Spleen (tissue), 11 donors: ENCODE data around the gene ZCCHC7. TPM values are rescaled to one million over a fixed set of nuclear protein-coding genes. Genes with fewer than 3 reads are reported as not detected.

Experiments
- DNase-seq: peaks from one replicate; pipeline ENCODE4 v3.0.0-alpha.2; 2020
- H3K27ac ChIP-seq, 8 donors: fragments of 200-600 bp; sonication (generic) in 7 of 8; 1 replicate in 4 of 8; 2 replicates in 4 of 8; pipeline versions ENCODE4 v1.5.0 to v1.8.0; 2016 to 2021; ENCODE audit warnings: inconsistent platforms in 4 of 8, mild to moderate bottlenecking in 4 of 8, moderate library complexity in 1 of 8
- H3K27me3 ChIP-seq, 7 donors: fragments of 200-600 bp; sonication (generic) in 6 of 7; replicated peaks in 1 of 7; 1 replicate in 4 of 7; 2 replicates in 3 of 7; pipeline versions ENCODE4 v1.5.0 to v1.8.0; 2016 to 2021; ENCODE audit warnings: inconsistent platforms in 3 of 7, mild to moderate bottlenecking in 1 of 7
- H3K36me3 ChIP-seq, 6 donors: fragments of 200-600 bp; sonication (generic) in 5 of 6; 1 replicate in 4 of 6; 2 replicates in 2 of 6; pipeline versions ENCODE4 v1.5.0 to v1.8.0; 2016 to 2021; ENCODE audit warnings: inconsistent platforms in 2 of 6
- H3K4me1 ChIP-seq, 6 donors: fragments of 200-600 bp; sonication (generic) in 5 of 6; 1 replicate in 3 of 6; 2 replicates in 3 of 6; pipeline versions ENCODE4 v1.5.0 to v1.8.0; 2016 to 2021; ENCODE audit warnings: inconsistent platforms in 3 of 6
- H3K4me3 ChIP-seq, 8 donors: fragments of 200-600 bp; sonication (generic) in 7 of 8; 1 replicate in 4 of 8; 2 replicates in 4 of 8; pipeline versions ENCODE4 v1.5.0 to v1.8.0; 2016 to 2021; ENCODE audit warnings: inconsistent platforms in 4 of 8, mild to moderate bottlenecking in 4 of 8, moderate library complexity in 2 of 8
- H3K9me3 ChIP-seq, 8 donors: fragments of 200-600 bp; sonication (generic) in 7 of 8; 1 replicate in 4 of 8; 2 replicates in 4 of 8; pipeline versions ENCODE4 v1.5.0 to v1.8.0; 2016 to 2021; ENCODE audit warnings: inconsistent platforms in 4 of 8
- POLR2A ChIP-seq, 3 donors: fragments of 450-650 bp; IDR thresholded peaks; one replicate each; pipeline ENCODE4 v1.5.1; 2017; ENCODE audit warnings: antibody characterized with exemption in 3 of 3, mild to moderate bottlenecking in 1 of 3
- POLR2AphosphoS5 ChIP-seq, 3 donors: sonication (generic); formaldehyde crosslinking; IDR thresholded peaks; one replicate each; pipeline ENCODE4 v1.5.1; 2017; ENCODE audit warnings: antibody characterized with exemption in 3 of 3
- WGBS, 5 donors: extraction: QIAGEN DNeasy Blood & Tissue Kit in 3 of 5; methylation state at CpG; one replicate each; pipeline versions ENCODE4 v1.1.5 to v1.1.7; 2013 to 2018; 5-methylcytosine and 5-hydroxymethylcytosine counted together
- intact Hi-C: fragments of 100-400 bp; cut with DNase I; formaldehyde crosslinking; loops from one replicate; pipeline ENCODE4 v1.15.0; 2023; ENCODE audit warnings: low total_unique reads
- polyA plus RNA-seq, 3 donors: library from polyadenylated mRNA; stranded (reverse); fragments of 200-250 nt; gene quantifications; one replicate each; pipeline ENCODE4 v1.2.1, GENCODE V29; 2013
- total RNA-seq, 7 donors: library from RNA; depleted of rRNA in 3 of 7; stranded (reverse); fragments of >200 nt in 3 of 7; fragmentation: NEBNext Ultra II Directional in 4 of 7; extraction: Animal tissue kit (Norgen Biotek cat#: 25700) in 4 of 7; gene quantifications; one replicate each; pipeline versions ENCODE4 v1.1.0 to v1.2.1, GENCODE V29; 2016 to 2021
- TF ChIP-seq, protein P1 (sequence below), 11 experiments: fragments of 200-600 bp in 7 of 11; fragments of 450-650 bp in 4 of 11; sonication (generic) in 4 of 11; IDR thresholded peaks in 8 of 11; conservative IDR thresholded peaks in 3 of 11; 1 replicate in 7 of 11; 2 replicates in 4 of 11; pipeline versions ENCODE4 v1.4.0 to v1.8.0; 2016 to 2021; ENCODE audit warnings: antibody characterized with exemption in 11 of 11, inconsistent platforms in 4 of 11, mild to moderate bottlenecking in 1 of 11
- donor health status: healthy with polysubstance abuse.
- donor health status: DM: no; HTN: no; CAD: no; lungs with moderate emphysema.
- donor health status: DM: no; HTN: no; CAD: no.
- donor health status: Bipolar disorder and iron deficiency.
- donor health status: healthy.
- donor health status: DM: no; HTN: no; CAD: no.
- donor health status: DM: yes; HTN: yes; CAD: no.

The ZCCHC7 gene
- total and polyA plus RNA-seq, 10 donors: 17.0 to 50.6 (median 38.1) TPM

DNA sequence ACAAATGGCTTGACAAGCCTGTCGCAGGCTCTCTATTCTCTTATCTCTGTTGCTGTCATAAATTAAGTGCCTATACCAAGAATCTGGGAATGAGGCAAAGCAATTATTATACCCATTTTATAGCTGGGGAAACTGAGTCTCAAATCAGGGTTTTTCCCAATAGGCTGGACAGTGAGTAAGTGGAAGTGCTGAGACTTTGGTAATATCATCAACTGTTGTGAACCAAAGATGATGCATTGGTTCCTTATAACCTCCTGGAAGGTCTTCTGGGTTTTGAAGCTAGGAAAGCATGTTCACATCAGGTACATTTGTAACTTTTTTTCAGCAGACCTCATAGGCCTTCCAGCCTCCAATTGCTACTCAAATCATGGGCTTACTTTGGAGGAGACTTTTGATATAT, 25.6 kb upstream of the ZCCHC7 start:
- Histone ChIP-seq H3K9me3 (no peaks in the 10 kb centered on the region), H3K4me3 (no peak overlapping the region), H3K4me1 (no peaks in the 10 kb centered on the region), H3K36me3 (peaks cover 0 to 6% (median 0%) of the 10 kb centered on the region in 6 donors), H3K27ac (no peak overlapping the region), H3K27me3 (no peaks in the 10 kb centered on the region)
- TF ChIP-seq POLR2A (IDR thresholded peaks at IDR 0.05) (no peak), POLR2AphosphoS5 (IDR thresholded peaks at IDR 0.05) (no peak)
- TF ChIP-seq, protein P1, sequence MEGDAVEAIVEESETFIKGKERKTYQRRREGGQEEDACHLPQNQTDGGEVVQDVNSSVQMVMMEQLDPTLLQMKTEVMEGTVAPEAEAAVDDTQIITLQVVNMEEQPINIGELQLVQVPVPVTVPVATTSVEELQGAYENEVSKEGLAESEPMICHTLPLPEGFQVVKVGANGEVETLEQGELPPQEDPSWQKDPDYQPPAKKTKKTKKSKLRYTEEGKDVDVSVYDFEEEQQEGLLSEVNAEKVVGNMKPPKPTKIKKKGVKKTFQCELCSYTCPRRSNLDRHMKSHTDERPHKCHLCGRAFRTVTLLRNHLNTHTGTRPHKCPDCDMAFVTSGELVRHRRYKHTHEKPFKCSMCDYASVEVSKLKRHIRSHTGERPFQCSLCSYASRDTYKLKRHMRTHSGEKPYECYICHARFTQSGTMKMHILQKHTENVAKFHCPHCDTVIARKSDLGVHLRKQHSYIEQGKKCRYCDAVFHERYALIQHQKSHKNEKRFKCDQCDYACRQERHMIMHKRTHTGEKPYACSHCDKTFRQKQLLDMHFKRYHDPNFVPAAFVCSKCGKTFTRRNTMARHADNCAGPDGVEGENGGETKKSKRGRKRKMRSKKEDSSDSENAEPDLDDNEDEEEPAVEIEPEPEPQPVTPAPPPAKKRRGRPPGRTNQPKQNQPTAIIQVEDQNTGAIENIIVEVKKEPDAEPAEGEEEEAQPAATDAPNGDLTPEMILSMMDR (IDR thresholded peaks at IDR 0.05 in 8 of 11, conservative IDR thresholded peaks at IDR 0.05 in 3 of 11): no peak
- DNase-seq: no peak
- intact Hi-C loops: no loop called here
- WGBS, 5 donors: 84 to 95% (median 92%) methylated on average over 1 of the region's 1 CpG

DNA sequence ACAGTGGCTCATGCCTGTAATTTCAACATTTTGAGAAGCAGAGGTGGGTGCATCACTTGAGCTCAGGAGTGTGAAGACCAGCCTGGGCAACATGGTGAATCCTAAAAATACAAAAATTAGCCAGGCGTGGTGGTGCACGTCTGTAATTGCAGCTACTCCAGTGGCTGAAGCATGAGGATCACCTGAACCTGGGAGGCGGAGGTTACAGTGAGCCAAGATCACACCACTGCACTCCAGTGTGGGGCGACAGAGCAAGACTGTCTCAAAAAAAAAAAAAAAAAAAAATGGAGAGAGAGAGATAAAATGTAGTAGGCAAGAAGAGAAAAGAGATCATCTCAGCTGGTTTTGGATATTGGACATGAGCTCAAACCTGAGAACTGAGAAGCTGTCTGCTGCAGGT, 23.7 kb upstream of the ZCCHC7 start:
- TF ChIP-seq, protein P1 (IDR thresholded peaks at IDR 0.05 in 8 of 11, conservative IDR thresholded peaks at IDR 0.05 in 3 of 11): no peak
- no peak for TF ChIP-seq POLR2A (IDR thresholded peaks at IDR 0.05)
- no peak for TF ChIP-seq POLR2AphosphoS5 (IDR thresholded peaks at IDR 0.05)
- WGBS, 5 donors: 81 to 92% (median 85%) methylated on average over 4 of the region's 4 CpGs
- Histone ChIP-seq H3K4me3 (no peak overlapping the region), H3K27me3 (no peaks in the 10 kb centered on the region), H3K27ac (no peak overlapping the region), H3K9me3 (no peaks in the 10 kb centered on the region), H3K36me3 (no peaks in the 10 kb centered on the region), H3K4me1 (peaks cover 0 to 16% (median 0%) of the 10 kb centered on the region in 6 donors)
- intact Hi-C loops: no loop called here
- DNase-seq: no peak

DNA sequence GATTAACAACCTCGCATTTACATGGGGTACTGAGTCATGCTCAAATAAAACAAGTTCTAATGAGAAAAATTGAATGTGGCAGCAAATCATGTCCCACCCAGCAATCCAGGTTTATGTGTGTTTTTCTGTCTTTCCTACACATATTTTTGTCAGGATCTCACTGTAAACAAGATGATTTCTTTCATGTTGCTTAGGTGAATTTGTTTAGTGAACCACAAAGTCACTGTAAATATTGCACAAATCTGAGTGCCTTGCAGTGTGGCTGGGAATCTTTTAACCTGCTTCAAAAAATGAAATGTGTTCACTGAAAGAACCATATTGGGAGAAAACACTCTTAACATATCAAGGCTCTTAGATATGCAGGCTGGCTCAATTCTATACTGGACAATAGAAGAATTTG, 23.1 kb upstream of the ZCCHC7 start:
- WGBS, 5 donors: 83 to 100% (median 93%) methylated on average over 1 of the region's 1 CpG
- intact Hi-C loops: no loop called here
- H3K4me1 ChIP-seq: peaks cover 0 to 16% (median 0%) of the 10 kb centered on the region in 6 donors
- TF ChIP-seq POLR2AphosphoS5 (IDR thresholded peaks at IDR 0.05): no peak
- no peak for TF ChIP-seq POLR2A (IDR thresholded peaks at IDR 0.05)
- TF ChIP-seq, protein P1 (IDR thresholded peaks at IDR 0.05 in 8 of 11, conservative IDR thresholded peaks at IDR 0.05 in 3 of 11): no peak
- no peaks in the 10 kb centered on the region for H3K36me3 ChIP-seq
- H3K4me3 ChIP-seq: no peak overlapping the region
- H3K9me3 ChIP-seq: no peaks in the 10 kb centered on the region
- H3K27ac ChIP-seq: no peak overlapping the region
- H3K27me3 ChIP-seq: no peaks in the 10 kb centered on the region
- DNase-seq: no peak

DNA sequence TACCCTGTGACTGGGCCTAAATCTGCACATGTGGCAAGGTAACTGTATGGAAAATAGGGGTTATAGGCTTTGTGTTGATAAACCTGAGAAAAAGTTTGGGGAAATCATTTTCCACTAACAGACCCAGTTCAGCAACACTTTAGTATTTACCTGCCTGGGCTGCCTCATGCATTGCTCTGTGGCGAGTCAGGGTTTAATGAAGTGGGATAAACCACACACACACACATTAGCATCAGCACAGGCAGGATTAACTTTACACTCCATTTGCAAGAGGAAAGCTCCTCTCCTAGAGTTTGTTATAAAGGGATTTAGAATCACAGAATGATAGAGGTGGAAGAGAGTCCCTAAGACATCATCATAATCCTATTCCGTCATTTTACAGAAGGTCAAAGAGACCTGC, 20.0 kb upstream of the ZCCHC7 start:
- Histone ChIP-seq H3K36me3 (no peaks in the 10 kb centered on the region), H3K27ac (no peak overlapping the region), H3K27me3 (no peaks in the 10 kb centered on the region), H3K9me3 (no peaks in the 10 kb centered on the region), H3K4me1 (peaks cover 0 to 16% (median 0%) of the 10 kb centered on the region in 6 donors), H3K4me3 (no peak overlapping the region)
- DNase-seq: no peak
- no peak for TF ChIP-seq POLR2A (IDR thresholded peaks at IDR 0.05)
- no peak for TF ChIP-seq POLR2AphosphoS5 (IDR thresholded peaks at IDR 0.05)
- TF ChIP-seq, protein P1 (IDR thresholded peaks at IDR 0.05 in 8 of 11, conservative IDR thresholded peaks at IDR 0.05 in 3 of 11): no peak
- intact Hi-C loops: no loop called here
- 40 to 86% (median 63%) methylated on average over 2 of the region's 2 CpGs for WGBS, 5 donors
